IMR-90 (cell line): ENCODE measurements around the gene PDCD1LG2. TPM values are rescaled to one million over a fixed set of nuclear protein-coding genes. Genes with fewer than 3 reads are reported as not detected.
A peak's percentile ranks its signal among the peaks of the same experiment; 100 is the strongest.

Source experiments
- ATAC-seq: fragments of 200-7000 bp; cut with Tn5 transposase; 2 replicates; pipeline ENCODE4 v1.9.1; 2020; ENCODE audit warnings: low read depth, mild to moderate bottlenecking, moderate library complexity
- BruUV-seq: library from RNA; stranded (reverse); fragments of 400-500 nt; replicated peaks from 2 replicates; lab custom pipeline; 2021; lab: Mats Ljungman, UMichigan
- CTCF ChIA-PET: fragments of 300-600 bp; formaldehyde crosslinking; extraction: SDS; loops from one replicate; lab custom pipeline; 2021; ENCODE audit warnings: antibody characterized with exemption; lab: Yijun Ruan, JAX
- POLR2A ChIA-PET: fragments of 300-600 bp; sonication (Branson Sonifier 250); formaldehyde crosslinking; loops from one replicate; lab custom pipeline; 2022; ENCODE audit warnings: antibody characterized with exemption; ENCODE audit not compliant: unreplicated experiment; lab: Charles Lee
- DNase-seq: peaks from one replicate; pipeline ENCODE4 v3.0.0; 2013
- H2AFZ ChIP-seq: replicated peaks from 2 replicates; pipeline ENCODE3; 2013; ENCODE audit warnings: low read length, mild to moderate bottlenecking; ENCODE audit not compliant: poor library complexity
- H2AK5ac ChIP-seq: 2 replicates; pipeline ENCODE4 v1.6.1; 2013; ENCODE audit warnings: low read depth, low read length, inconsistent platforms
- H2AK9ac ChIP-seq: replicated peaks from 2 replicates; pipeline ENCODE3; 2013; ENCODE audit warnings: mild to moderate bottlenecking, low read depth, low read length, moderate library complexity; ENCODE audit not compliant: poor library complexity
- H2BK120ac ChIP-seq: 2 replicates; pipeline ENCODE4 v1.6.1; 2013; ENCODE audit warnings: low read depth, low read length, inconsistent platforms
- H2BK15ac ChIP-seq: 3 replicates; pipeline ENCODE4 v1.6.1; 2013; ENCODE audit warnings: low read depth, low read length, inconsistent platforms
- H2BK20ac ChIP-seq: 2 replicates; pipeline ENCODE4 v1.6.1; 2013; ENCODE audit warnings: low read depth, mild to moderate bottlenecking, inconsistent platforms, low read length, moderate library complexity
- H2BK5ac ChIP-seq: 2 replicates; pipeline ENCODE4 v1.6.1; 2013; ENCODE audit warnings: mild to moderate bottlenecking, low read depth, low read length, inconsistent platforms; ENCODE audit not compliant: poor library complexity, severe bottlenecking
- H3K14ac ChIP-seq: replicated peaks from 2 replicates; pipeline ENCODE4 v1.6.1; 2013; ENCODE audit warnings: low read depth, low read length, inconsistent platforms
- H3K18ac ChIP-seq: 2 replicates; pipeline ENCODE4 v1.6.1; 2013; ENCODE audit warnings: low read depth, low read length, control low read depth
- H3K23ac ChIP-seq: 2 replicates; pipeline ENCODE4 v1.6.1; 2013; ENCODE audit warnings: low read depth, low read length, inconsistent platforms
- H3K27ac ChIP-seq: 2 replicates; pipeline ENCODE4 v1.5.1; 2013; ENCODE audit warnings: mild to moderate bottlenecking, control low read depth, low read length; ENCODE audit not compliant: insufficient read depth
- H3K27me3 ChIP-seq: 2 replicates; pipeline ENCODE4 v1.6.1; 2013; ENCODE audit warnings: low read length; ENCODE audit not compliant: control insufficient read depth, insufficient read depth
- H3K36me3 ChIP-seq: 2 replicates; pipeline ENCODE4 v1.6.1; 2013; ENCODE audit warnings: low read length, mixed read lengths; ENCODE audit not compliant: control insufficient read depth, insufficient read depth
- H3K4ac ChIP-seq: 2 replicates; pipeline ENCODE4 v1.6.1; 2013; ENCODE audit warnings: low read depth, low read length, inconsistent platforms
- H3K4me1 ChIP-seq: 2 replicates; pipeline ENCODE4 v1.6.1; 2013; ENCODE audit warnings: low read length, mixed read lengths; ENCODE audit not compliant: control insufficient read depth, insufficient read depth
- H3K4me2 ChIP-seq: 2 replicates; pipeline ENCODE4 v1.6.1; 2013; ENCODE audit warnings: low read depth, mild to moderate bottlenecking, control low read depth, low read length, moderate library complexity
- H3K4me3 ChIP-seq: 2 replicates; pipeline ENCODE4 v1.5.1; 2013; ENCODE audit warnings: low read depth, mild to moderate bottlenecking, control low read depth, low read length, moderate library complexity; ENCODE audit not compliant: insufficient read depth
- H3K56ac ChIP-seq: 2 replicates; pipeline ENCODE4 v1.6.1; 2013; ENCODE audit warnings: low read length, inconsistent platforms; ENCODE audit not compliant: insufficient read depth; ENCODE audit errors: extremely low read depth
- H3K79me1 ChIP-seq, 2 experiments: 2 replicates each; pipeline ENCODE4 v1.6.1; 2013; ENCODE audit warnings: low read length in 2 of 2, inconsistent platforms in 1 of 2, low read depth in 1 of 2
- H3K9ac ChIP-seq: 2 replicates; pipeline ENCODE4 v1.6.1; 2013; ENCODE audit warnings: low read depth, low read length, control low read depth
- H3K9me1 ChIP-seq: 2 replicates; pipeline ENCODE4 v1.6.1; 2013; ENCODE audit warnings: low read length, inconsistent platforms; ENCODE audit not compliant: insufficient read depth
- H3K9me3 ChIP-seq: 2 replicates; pipeline ENCODE4 v1.6.1; 2013; ENCODE audit warnings: low read length; ENCODE audit not compliant: control insufficient read depth, insufficient read depth
- H4K20me1 ChIP-seq: 2 replicates; pipeline ENCODE4 v1.6.1; 2013; ENCODE audit warnings: low read length, inconsistent platforms; ENCODE audit not compliant: insufficient read depth
- H4K5ac ChIP-seq: 2 replicates; pipeline ENCODE4 v1.6.1; 2013; ENCODE audit warnings: mild to moderate bottlenecking, low read depth, low read length, control low read depth
- H4K8ac ChIP-seq, 2 experiments: 2 replicates each; pipeline ENCODE4 v1.6.1; 2013; ENCODE audit warnings: low read depth in 2 of 2, low read length in 2 of 2, control low read depth in 1 of 2, inconsistent platforms in 1 of 2
- H4K91ac ChIP-seq: 2 replicates; pipeline ENCODE4 v1.6.1; 2013; ENCODE audit warnings: low read depth, low read length, inconsistent platforms; ENCODE audit not compliant: insufficient read depth
- BHLHE40 ChIP-seq: fragments of 150-350 bp; IDR thresholded peaks from 2 replicates; pipeline ENCODE4 v1.6.1; 2016; ENCODE audit warnings: mild to moderate bottlenecking, low read depth, low read length
- CEBPB ChIP-seq: IDR thresholded peaks from 2 replicates; pipeline ENCODE4 v1.6.1; 2012; ENCODE audit warnings: low read depth, low read length, improper control_type of control experiment
- CTCF ChIP-seq: conservative IDR thresholded peaks from 2 replicates; pipeline ENCODE4 v1.5.1; 2012; ENCODE audit warnings: mild to moderate bottlenecking, low read depth, low read length, improper control_type of control experiment
- FOS ChIP-seq: fragments of 150-350 bp; IDR thresholded peaks from 2 replicates; pipeline ENCODE4 v1.6.1; 2016; ENCODE audit warnings: low read depth, low read length
- MAFK ChIP-seq: IDR thresholded peaks from 2 replicates; pipeline ENCODE4 v1.6.1; 2012; ENCODE audit warnings: low read depth, low read length, improper control_type of control experiment
- MAZ ChIP-seq: IDR thresholded peaks from 2 replicates; pipeline ENCODE4 v1.6.1; 2012; ENCODE audit warnings: low read depth, mild to moderate bottlenecking, low read length, improper control_type of control experiment, moderate library complexity, borderline replicate concordance
- MXI1 ChIP-seq: IDR thresholded peaks from 2 replicates; pipeline ENCODE4 v1.6.1; 2012; ENCODE audit warnings: low read depth, mild to moderate bottlenecking, low read length, moderate library complexity, borderline replicate concordance
- NFE2L2 ChIP-seq: fragments of 150-350 bp; IDR thresholded peaks from 2 replicates; pipeline ENCODE4 v1.6.1; 2016; ENCODE audit warnings: low read depth, mild to moderate bottlenecking, low read length
- POLR2A ChIP-seq: IDR thresholded peaks from 2 replicates; pipeline ENCODE4 v1.6.1; 2012; ENCODE audit warnings: mild to moderate bottlenecking, low read depth, low read length
- RAD21 ChIP-seq: IDR thresholded peaks from 2 replicates; pipeline ENCODE4 v1.6.1; 2012; ENCODE audit warnings: low read length, improper control_type of control experiment
- RCOR1 ChIP-seq: IDR thresholded peaks from 2 replicates; pipeline ENCODE4 v1.6.1; 2012; ENCODE audit warnings: mild to moderate bottlenecking, low read length, improper control_type of control experiment; ENCODE audit not compliant: insufficient replicate concordance
- WGBS, 2 experiments: methylation state at CpG; one replicate each; pipeline versions ENCODE4 v1.1.5 to v1.1.7; 2013; ENCODE audit warnings: missing lambda C conversion rate in 2 of 2; ENCODE audit not compliant: insufficient read length in 1 of 2; ENCODE audit errors: extremely low coverage in 2 of 2; 5-methylcytosine and 5-hydroxymethylcytosine counted together
- dilution Hi-C: fragments of 300-500 bp; cut with HindIII; formaldehyde crosslinking; loops from one replicate; pipeline ENCODE4 v1.14.3; 2018; ENCODE audit warnings: low sequenced_read_pairs; ENCODE audit not compliant: unreplicated experiment
- in situ Hi-C: fragments of 300-500 bp; cut with MboI; formaldehyde crosslinking; loops from 3 replicates; pipeline ENCODE4 v1.14.3; 2019; ENCODE audit warnings: low sequenced_read_pairs, inconsistent platforms, mixed read lengths
- intact Hi-C: fragments of 100-400 bp; cut with micrococcal nuclease; formaldehyde crosslinking; loops from 2 replicates; pipeline ENCODE4 v1.10.0; 2022
- polyA plus RNA-seq, 3 experiments: library from polyadenylated mRNA; depleted of rRNA; stranded (reverse); fragments of >200 nt; gene quantifications; 2 replicates each; pipeline ENCODE4 v1.2.3, GENCODE V29; 2012; ENCODE audit warnings: low replicate concordance in 1 of 3
- total RNA-seq: library from RNA; depleted of rRNA; stranded (reverse); fragments of >200 nt; gene quantifications from 2 replicates; pipeline ENCODE4 v1.2.3, GENCODE V29; 2012
- TF ChIP-seq, protein P1 (sequence below): fragments of 150-350 bp; IDR thresholded peaks from 2 replicates; pipeline ENCODE4 v1.6.1; 2016; ENCODE audit warnings: low read depth, mild to moderate bottlenecking, low read length, moderate library complexity, borderline replicate concordance

The PDCD1LG2 gene
- total and polyA plus RNA-seq, 2 of the 4 experiments (the other 2 are of a cell fraction) = 17.5 to 33.3 TPM

DNA sequence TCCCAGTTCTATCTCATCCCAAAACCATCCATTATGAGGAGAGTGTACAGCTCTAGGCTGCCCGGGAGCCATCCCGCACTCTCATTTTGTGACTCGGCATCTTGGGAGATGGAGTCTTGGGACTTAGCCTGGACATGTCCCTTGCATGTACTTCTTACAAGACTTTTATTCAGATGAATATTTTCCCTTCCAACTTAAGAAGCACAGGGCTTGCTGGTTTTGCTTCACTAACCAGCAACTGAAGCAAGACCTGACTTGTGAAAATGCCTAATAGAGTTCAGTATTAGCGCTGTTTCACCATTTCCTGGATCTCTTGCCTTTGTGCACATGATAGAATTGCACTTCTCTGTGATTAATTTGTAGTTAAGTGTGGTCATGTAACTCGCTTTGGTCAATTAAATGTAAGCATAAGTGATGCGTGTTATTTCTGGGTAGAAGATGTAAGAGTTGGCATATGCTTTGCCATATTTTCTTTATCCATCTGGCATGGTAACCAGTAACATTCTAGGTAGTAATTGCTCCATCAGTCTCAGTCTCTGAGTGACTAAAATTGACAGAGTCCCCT is 55.8 kb downstream of the PDCD1LG2 start:
- ChIA-PET CTCF (no interaction called here), POLR2A (no interaction called here)
- H2BK15ac ChIP-seq = no peak overlapping the region; the same call in 2 of the 3 replicates
- DNase-seq (no peak), ATAC-seq (no peak)
- H3K4me2 ChIP-seq = no peak overlapping the region
- peaks cover 14% of the 10 kb centered on the region for H3K36me3 ChIP-seq
- 0 out of 2 replicates have a peak overlapping the region, but pooled peaks have one; percentile 0 for H2BK120ac ChIP-seq
- H2BK20ac ChIP-seq = peak overlapping the region; percentile 3; the same call in 1 of the 2 replicates
- no peak overlapping the region for H2AK9ac ChIP-seq
- no peak overlapping the region for H3K23ac ChIP-seq
- H3K9ac ChIP-seq = no peak overlapping the region
- dilution Hi-C loops = no loop called here
- H3K79me1 ChIP-seq = peaks cover 0 to 11% of the 10 kb centered on the region in 2 experiments; a peak in 2 of 4 replicates
- H3K56ac ChIP-seq = no peak overlapping the region
- H3K27ac ChIP-seq = no peak overlapping the region
- intact Hi-C loops = no loop called here
- H3K18ac ChIP-seq = peak overlapping the region; percentile 83; the same call in 1 of the 2 replicates
- no peak overlapping the region for H3K4ac ChIP-seq
- H3K27me3 ChIP-seq = no peaks in the 10 kb centered on the region
- no peak overlapping the region for H3K4me3 ChIP-seq
- H2AFZ ChIP-seq = no peak overlapping the region
- TF ChIP-seq MAFK = no peak
- TF ChIP-seq BHLHE40 = no peak
- TF ChIP-seq CEBPB = no peak
- no peak for TF ChIP-seq FOS
- TF ChIP-seq MXI1 = no peak
- TF ChIP-seq NFE2L2 = no peak
- TF ChIP-seq, protein P1, sequence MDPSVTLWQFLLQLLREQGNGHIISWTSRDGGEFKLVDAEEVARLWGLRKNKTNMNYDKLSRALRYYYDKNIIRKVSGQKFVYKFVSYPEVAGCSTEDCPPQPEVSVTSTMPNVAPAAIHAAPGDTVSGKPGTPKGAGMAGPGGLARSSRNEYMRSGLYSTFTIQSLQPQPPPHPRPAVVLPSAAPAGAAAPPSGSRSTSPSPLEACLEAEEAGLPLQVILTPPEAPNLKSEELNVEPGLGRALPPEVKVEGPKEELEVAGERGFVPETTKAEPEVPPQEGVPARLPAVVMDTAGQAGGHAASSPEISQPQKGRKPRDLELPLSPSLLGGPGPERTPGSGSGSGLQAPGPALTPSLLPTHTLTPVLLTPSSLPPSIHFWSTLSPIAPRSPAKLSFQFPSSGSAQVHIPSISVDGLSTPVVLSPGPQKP = no peak
- TF ChIP-seq RAD21 = no peak
- no peak for TF ChIP-seq POLR2A
- TF ChIP-seq MAZ = no peak
- TF ChIP-seq RCOR1 = no peak
- TF ChIP-seq CTCF = no peak
- H2BK5ac ChIP-seq = peak overlapping the region; percentile 15
- no peak overlapping the region for H4K91ac ChIP-seq
- in situ Hi-C loops = loop anchor here (10.0 kb wide), 1 partner anchor 61 kb away; no protein-coding TSS in a partner anchor
- peak overlapping the region in 1 of 2 experiments; percentile 4; a peak in 1 of 4 replicates for H4K8ac ChIP-seq
- H3K4me1 ChIP-seq = peaks cover 3% of the 10 kb centered on the region; the same call in 1 of the 2 replicates
- H3K9me1 ChIP-seq = peaks cover 8% of the 10 kb centered on the region
- 100% methylated on average over 1 of the region's 6 CpGs; no CpG with 5 or more reads in 1 of the 2 experiments for WGBS, 2 experiments
- H2AK5ac ChIP-seq = no peak overlapping the region
- H3K14ac ChIP-seq = no peak overlapping the region
- peak overlapping the region; percentile 81; the same call in 1 of the 2 replicates for H4K5ac ChIP-seq
- no TSS peak for BruUV-seq
- H4K20me1 ChIP-seq = no peaks in the 10 kb centered on the region
- H3K9me3 ChIP-seq = no peaks in the 10 kb centered on the region
